Measurements from ENCODE around the gene LLGL1. TPM values are rescaled to one million over a fixed set of nuclear protein-coding genes. Genes with fewer than 3 reads are reported as not detected.

Gene LLGL1
- total RNA-seq (2021), result 44.9 and 57.6 TPM in 2 replicates
- percentile 52 among the genes with signal in this experiment for Bru-seq, nascent RNA
- percentile 64 among the genes with signal in this experiment for BruChase-seq, experiment 1, labeled RNA remaining after a 2-hour chase
- BruChase-seq, experiment 2, labeled RNA remaining after a 6-hour chase, result percentile 73 among the genes with signal in this experiment
- long read RNA-seq, partial matches to known transcripts, result 0 of 10 reads
- long read RNA-seq, other reads (novel, unspliced or antisense), result 10 of 10 reads

DNA sequence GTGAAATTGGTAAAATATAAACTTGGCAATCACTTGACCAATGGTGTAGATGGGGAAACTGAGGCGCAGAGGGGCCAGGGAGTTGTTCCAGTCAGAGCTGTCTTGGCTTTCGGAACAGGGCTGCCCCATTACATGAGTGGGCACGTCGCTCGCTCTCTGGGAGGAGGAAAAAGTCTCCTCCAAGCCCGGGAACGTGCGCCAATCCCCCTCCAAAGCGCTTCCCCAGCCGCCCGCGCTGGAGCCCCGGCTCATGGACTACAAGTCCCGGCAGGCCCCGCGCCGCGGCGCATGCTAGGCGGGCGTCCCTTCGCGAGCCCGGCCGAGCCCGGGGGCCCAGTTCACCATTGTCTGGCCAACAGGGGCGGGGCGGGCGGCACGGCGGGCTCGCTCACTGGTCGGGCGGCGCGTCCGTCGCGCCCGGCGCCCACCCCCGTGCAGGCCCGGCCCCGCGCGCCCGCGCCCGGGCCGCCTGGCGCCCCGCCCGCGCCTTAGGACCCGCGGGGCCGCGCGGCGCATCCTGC is at the start of gene LLGL1:
TSS of gene LLGL1 (plus strand) at position 515 of the 521 bp plus-strand sequence. CDS start 48 bp downstream, outside the sequence.
- ChIA-PET POLR2A (ENCODE audit: unreplicated experiment) (interaction anchor here (0.6 kb wide), 2 partner anchors 136 to 325 kb away, joined by 3 to 13 read pairs; no protein-coding TSS in a partner anchor), CTCF (interaction anchor here (0.6 kb wide), 1 partner anchor 11 kb away, joined by 3 read pairs; no protein-coding TSS in a partner anchor)
- Histone ChIP-seq H3K4me3 (peak within 1 kb of the TSS; percentile 70), H4K20me1 (ENCODE audit: insufficient read depth) (no peaks in the 10 kb centered on the region), H3K27me3 (ENCODE audit: insufficient read depth, low read depth) (no peaks in the 10 kb centered on the region), H3K27ac (no peak within 1 kb of the TSS), H3K4me1 (replicated peaks; ENCODE audit: insufficient read depth) (peaks cover 25% of the 10 kb centered on the region), H3K36me3 (ENCODE audit: low read depth) (no peaks in the 10 kb centered on the region), H3K9me3 (ENCODE audit: insufficient read depth, low read depth) (no peaks in the 10 kb centered on the region), H3K4me2 (peak within 1 kb of the TSS; percentile 96), H3K9me2 (ENCODE audit: insufficient read depth) (no peaks in the 10 kb centered on the region), H3F3A (ENCODE audit: insufficient read depth, low read depth) (0 out of 2 replicates have a peak, but pooled peaks cover 5% of the 10 kb centered on the region), H2AFZ (peak within 1 kb of the TSS; percentile 78), H3K79me2 (ENCODE audit: low read depth) (peaks cover 13% of the 10 kb centered on the region)
- no TSS peak for BruUV-seq (replicated peaks)
- DNase-seq, result peak; percentile 79 to 98
- no peak for TF ChIP-seq EZH2 (IDR thresholded peaks at IDR 0.05; ENCODE audit: low read depth)
- TF ChIP-seq, protein P1, sequence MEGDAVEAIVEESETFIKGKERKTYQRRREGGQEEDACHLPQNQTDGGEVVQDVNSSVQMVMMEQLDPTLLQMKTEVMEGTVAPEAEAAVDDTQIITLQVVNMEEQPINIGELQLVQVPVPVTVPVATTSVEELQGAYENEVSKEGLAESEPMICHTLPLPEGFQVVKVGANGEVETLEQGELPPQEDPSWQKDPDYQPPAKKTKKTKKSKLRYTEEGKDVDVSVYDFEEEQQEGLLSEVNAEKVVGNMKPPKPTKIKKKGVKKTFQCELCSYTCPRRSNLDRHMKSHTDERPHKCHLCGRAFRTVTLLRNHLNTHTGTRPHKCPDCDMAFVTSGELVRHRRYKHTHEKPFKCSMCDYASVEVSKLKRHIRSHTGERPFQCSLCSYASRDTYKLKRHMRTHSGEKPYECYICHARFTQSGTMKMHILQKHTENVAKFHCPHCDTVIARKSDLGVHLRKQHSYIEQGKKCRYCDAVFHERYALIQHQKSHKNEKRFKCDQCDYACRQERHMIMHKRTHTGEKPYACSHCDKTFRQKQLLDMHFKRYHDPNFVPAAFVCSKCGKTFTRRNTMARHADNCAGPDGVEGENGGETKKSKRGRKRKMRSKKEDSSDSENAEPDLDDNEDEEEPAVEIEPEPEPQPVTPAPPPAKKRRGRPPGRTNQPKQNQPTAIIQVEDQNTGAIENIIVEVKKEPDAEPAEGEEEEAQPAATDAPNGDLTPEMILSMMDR (conservative IDR thresholded peaks at IDR 0.05), result no peak
- intact Hi-C loops (cut with micrococcal nuclease; ENCODE audit: unreplicated experiment), result loop anchor here (10.0 kb wide), 1 partner anchor 90 kb away; the partner anchor contains the start of genes SMCR8 and TOP3A

DNA sequence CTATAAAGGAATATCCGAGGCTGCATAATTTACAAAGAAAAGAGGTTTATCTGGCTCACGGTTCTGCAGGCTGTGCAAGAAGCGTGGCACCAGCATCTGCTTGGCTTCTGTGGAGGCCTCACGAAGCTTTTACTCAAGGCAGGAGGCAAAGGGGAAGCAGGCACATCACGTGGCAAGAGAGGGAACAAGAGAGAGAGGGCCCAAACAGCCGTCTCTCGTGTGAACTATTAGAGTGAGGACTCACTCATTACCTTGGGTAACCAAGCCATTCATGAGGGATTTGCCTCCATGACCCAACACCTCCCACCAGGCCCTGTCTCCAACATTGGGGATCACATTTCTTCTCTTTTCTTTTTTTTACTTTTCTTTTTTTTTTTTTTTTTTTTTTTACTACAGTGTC is 49.3 kb upstream of the LLGL1 start:
- no peaks in the 10 kb centered on the region for H3K9me2 ChIP-seq (ENCODE audit: insufficient read depth)
- H3K27ac ChIP-seq, result no peak overlapping the region
- no peaks in the 10 kb centered on the region for H3K79me2 ChIP-seq (ENCODE audit: low read depth)
- DNase-seq, result no peak
- no peaks in the 10 kb centered on the region for H4K20me1 ChIP-seq (ENCODE audit: insufficient read depth)
- no peaks in the 10 kb centered on the region for H3K36me3 ChIP-seq (ENCODE audit: low read depth)
- no peak overlapping the region for H3K4me2 ChIP-seq
- H3K27me3 ChIP-seq (ENCODE audit: insufficient read depth, low read depth), result no peaks in the 10 kb centered on the region
- no peak for TF ChIP-seq EZH2 (IDR thresholded peaks at IDR 0.05; ENCODE audit: low read depth)
- TF ChIP-seq, protein P1 (conservative IDR thresholded peaks at IDR 0.05), result no peak
- no peak overlapping the region for H2AFZ ChIP-seq
- no peak overlapping the region for H3K4me3 ChIP-seq
- no peaks in the 10 kb centered on the region for H3K4me1 ChIP-seq (replicated peaks; ENCODE audit: insufficient read depth)
- H3K9me3 ChIP-seq (ENCODE audit: insufficient read depth, low read depth), result no peaks in the 10 kb centered on the region
- ChIA-PET POLR2A (ENCODE audit: unreplicated experiment) (no interaction called here), CTCF (no interaction called here)
- BruUV-seq (replicated peaks), result no TSS peak
- no peaks in the 10 kb centered on the region; the same call in 1 of the 2 replicates for H3F3A ChIP-seq (ENCODE audit: insufficient read depth, low read depth)
- intact Hi-C loops (cut with micrococcal nuclease; ENCODE audit: unreplicated experiment), result no loop called here

DNA sequence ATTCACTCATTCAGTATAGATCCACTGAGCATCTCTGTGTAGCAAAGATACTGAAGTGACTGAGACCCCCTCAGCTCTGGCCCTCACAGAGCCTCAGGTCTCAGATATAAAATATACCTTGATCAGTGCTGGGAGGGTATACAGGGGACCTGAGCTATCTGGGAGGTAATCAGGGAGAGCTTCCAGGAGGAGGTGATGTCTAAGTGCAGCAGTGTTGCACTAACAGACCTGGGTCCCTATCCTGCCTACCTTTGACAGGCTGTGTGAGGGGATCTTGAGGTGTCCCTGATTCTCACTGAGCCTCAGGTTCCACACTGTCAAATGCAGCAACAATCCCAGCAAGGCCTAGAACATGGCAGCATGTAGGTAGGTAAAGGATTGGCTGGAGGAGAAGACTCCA is 48.3 kb upstream of the LLGL1 start:
- no peaks in the 10 kb centered on the region for H3K79me2 ChIP-seq (ENCODE audit: low read depth)
- H3K4me3 ChIP-seq, result no peak overlapping the region
- ChIA-PET CTCF (interaction anchor here (0.5 kb wide), 1 partner anchor 16 kb away, joined by 4 read pairs; no protein-coding TSS in a partner anchor), POLR2A (ENCODE audit: unreplicated experiment) (no interaction called here)
- no peaks in the 10 kb centered on the region for H3K27me3 ChIP-seq (ENCODE audit: insufficient read depth, low read depth)
- H3K4me1 ChIP-seq (replicated peaks; ENCODE audit: insufficient read depth), result peaks cover 8% of the 10 kb centered on the region
- TF ChIP-seq, protein P1 (conservative IDR thresholded peaks at IDR 0.05), result no peak
- no peak for TF ChIP-seq EZH2 (IDR thresholded peaks at IDR 0.05; ENCODE audit: low read depth)
- H4K20me1 ChIP-seq (ENCODE audit: insufficient read depth), result no peaks in the 10 kb centered on the region
- BruUV-seq (replicated peaks), result no TSS peak
- H3K4me2 ChIP-seq, result no peak overlapping the region
- intact Hi-C loops (cut with micrococcal nuclease; ENCODE audit: unreplicated experiment), result no loop called here
- DNase-seq, result no peak
- no peaks in the 10 kb centered on the region for H3K36me3 ChIP-seq (ENCODE audit: low read depth)
- H3K9me3 ChIP-seq (ENCODE audit: insufficient read depth, low read depth), result no peaks in the 10 kb centered on the region
- no peak overlapping the region for H2AFZ ChIP-seq
- H3F3A ChIP-seq (ENCODE audit: insufficient read depth, low read depth), result peaks cover 8% of the 10 kb centered on the region; the same call in 1 of the 2 replicates
- no peak overlapping the region for H3K27ac ChIP-seq
- H3K9me2 ChIP-seq (ENCODE audit: insufficient read depth), result no peaks in the 10 kb centered on the region

Data from PC-9 (cell line).